ENCODE results near the gene ZNF683.
"Not testable (repeated sequence)": the region's sequence is repeated elsewhere in the genome, so short reads cannot be mapped to it uniquely, and the experiment has no call there.

ZNF683 gene

DNA sequence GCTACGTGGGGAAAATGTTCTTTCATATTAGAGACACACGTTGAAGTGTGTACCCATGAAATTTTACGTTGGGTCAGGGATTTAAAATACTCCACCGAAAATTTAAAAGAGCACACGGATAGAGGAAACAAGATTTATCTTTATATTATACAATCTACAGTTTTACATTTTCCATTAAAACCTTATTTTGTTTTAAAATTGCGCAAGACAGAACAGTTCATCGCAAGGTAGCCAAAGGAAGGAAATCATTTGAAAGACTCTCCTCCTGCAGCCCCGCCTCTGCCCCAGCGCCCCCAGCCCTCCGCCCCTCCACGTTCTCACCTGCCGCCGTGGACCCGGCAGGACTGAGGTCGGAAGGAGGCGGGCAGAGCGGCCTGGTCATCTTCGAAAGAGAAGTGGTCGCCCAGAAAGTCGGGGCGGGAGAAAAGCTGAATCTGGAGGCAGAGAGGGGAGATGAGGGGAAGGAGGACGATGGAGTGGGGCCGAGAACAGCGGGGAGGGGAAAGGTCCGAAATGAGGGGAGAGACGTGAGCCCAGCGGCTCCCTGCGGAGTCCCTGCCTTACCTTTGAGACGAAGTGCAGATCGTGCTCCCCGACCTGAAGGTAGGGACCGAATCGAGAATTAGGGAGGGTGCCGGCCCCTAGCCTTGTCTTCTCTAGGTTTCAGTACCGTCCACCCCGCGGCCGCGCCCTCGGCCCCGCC, 36.6 kb downstream of the ZNF683 start:
- DNase-seq = no peak

DNA sequence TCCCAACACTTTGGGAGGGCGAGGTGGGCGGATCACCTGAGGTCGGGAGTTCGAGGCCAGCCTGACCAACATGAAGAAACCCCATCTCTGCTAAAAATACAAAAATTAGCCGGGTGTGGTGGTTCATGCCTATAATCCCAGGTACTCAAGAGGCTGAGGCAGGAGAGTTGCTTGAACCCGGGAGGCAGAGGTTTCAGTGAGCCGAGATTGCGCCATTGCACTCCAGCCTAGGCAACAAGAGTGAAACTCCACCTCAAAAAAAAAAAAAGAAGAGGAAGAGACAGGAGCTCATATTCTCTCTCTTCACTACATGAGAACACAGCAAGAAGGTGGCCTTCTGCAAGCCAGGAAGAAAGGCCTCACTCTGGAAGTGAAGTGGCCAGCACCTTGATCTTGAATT, 39.2 kb downstream of the ZNF683 start:
- not testable (repeated sequence) for DNase-seq

DNA sequence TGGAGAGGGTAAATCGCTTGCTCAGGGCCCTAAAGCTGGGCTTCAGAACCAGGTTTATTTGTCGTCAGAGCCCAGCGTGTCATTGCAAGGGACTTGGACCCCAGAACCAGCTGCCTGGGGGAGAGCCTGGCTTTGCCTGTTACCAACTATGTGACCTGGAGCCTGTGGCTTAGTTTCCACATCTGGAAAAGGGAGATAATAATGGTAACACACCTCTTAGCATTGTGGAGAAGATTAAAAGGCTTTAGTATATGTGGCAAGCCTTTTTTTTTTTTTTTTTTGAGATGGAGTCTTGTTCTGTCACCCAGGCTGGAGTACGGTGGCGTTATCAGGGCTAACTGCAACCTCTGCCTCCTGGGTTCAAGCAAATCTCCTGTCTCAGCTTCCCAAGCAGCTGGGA, 42.3 kb downstream of the ZNF683 start:
- no peak for DNase-seq

DNA sequence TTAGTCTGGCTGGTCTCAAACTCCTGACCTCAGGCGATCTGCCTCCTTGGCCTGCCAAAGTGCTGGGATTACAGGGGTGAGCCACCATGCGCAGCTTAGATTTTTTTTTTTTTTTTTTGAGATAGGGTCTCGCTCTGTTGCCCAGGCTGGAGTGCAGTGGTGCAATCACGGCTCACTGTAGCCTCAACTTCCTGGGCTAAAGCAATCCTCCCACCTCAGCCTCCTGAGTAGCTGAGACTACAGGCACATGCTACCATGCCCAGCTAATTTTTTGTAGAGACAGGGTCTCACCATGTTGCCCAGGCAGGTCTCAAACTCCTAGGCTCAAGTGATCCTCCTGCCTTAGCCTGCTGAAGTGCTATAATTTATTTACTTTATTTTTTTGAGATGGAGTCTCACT, 43.2 kb downstream of the ZNF683 start:
- not testable (repeated sequence) for DNase-seq

DNA sequence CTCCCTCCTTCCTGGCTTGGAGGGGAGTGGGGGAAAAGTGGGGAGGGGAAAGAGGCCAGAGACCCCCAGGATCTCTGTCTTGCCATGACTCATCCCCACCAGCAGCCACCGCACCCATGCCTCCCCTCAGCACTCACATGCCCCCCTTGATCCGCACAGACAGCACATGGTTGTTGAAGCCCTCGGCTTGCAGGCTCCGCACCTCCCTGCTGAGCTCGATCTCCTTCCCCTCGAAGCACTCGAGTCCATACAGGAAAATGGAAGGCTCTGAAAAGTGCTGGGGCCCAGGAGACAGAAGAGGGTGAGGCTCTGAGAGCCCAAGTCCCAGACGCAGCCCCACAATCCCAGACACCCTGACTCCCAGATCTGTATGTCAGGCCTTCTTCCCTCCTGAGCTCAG, 44.0 kb downstream of the ZNF683 start:
- DNase-seq = no peak

DNA sequence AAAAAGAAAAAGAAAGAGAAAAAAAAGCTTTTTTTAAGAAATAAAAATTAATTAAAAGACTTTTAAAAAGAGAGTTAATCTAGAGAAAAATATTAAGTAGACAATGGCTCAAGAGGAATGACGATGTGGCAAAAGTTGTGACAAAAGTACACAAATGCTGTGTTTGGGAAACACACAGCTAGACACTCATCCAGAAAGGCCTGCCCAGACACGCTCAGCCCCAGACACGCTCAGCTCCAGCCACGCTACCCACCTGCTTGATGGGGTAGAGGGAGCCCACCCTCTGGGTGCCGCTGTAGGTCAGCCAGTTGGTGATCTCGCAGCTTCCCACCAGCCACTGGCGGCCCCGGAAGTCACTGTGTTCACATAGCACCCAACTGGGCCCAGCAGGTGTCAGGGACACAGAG, 44.6 kb downstream of the ZNF683 start:
- no peak for DNase-seq

DNA sequence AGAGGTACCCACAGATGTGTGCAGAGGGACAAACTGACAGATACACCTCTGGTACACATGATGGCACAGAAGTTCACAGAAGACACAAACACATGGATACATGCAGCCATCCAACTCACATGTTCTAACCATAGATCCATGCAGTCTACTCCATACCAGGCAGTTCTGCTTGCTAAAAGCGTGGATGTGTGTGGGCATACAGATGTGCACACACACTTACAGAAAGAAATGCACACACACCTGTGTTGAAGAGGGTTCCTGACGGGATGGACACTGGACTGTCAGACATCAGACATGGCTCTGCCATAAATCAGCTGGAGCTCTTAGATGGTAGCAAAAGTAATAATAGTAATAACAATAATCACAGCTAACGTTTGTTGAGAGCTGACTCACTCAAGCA, 48.0 kb downstream of the ZNF683 start:
- DNase-seq = no peak

DNA sequence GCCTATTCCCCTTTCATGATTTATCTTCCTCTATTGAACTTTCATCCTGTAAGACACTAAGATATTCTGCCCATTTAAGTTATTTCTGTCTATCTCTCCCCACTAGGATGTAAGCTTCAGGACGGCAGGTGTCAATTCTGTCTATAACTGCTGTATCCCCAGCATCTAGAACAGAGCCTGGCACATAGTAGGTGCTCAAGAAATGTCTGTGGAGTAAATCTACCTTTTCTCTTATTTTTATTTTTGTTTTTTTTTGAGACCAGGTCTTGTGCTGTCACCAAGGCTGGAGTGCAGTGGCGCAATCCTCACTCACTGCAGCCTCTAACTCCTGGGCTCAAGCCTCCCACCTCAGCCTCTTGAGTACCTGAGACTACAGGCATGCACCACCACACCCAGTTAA, 49.2 kb downstream of the ZNF683 start:
- DNase-seq = no peak

DNA sequence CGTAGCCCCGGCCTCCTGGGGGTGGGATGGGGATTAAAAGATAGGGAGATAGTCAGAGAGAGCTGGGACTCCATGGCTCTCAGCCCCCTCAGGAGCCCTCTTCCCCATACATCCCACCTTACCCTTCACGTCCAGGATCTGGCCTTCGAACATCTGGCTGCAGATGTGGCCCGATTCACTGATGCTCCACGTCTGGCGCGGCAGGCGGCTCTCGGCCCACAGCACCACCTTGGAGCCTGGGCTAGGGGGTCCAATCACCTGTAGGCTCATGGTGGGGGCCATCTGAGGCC, 50.6 kb downstream of the ZNF683 start:
- no peak for DNase-seq

DNA sequence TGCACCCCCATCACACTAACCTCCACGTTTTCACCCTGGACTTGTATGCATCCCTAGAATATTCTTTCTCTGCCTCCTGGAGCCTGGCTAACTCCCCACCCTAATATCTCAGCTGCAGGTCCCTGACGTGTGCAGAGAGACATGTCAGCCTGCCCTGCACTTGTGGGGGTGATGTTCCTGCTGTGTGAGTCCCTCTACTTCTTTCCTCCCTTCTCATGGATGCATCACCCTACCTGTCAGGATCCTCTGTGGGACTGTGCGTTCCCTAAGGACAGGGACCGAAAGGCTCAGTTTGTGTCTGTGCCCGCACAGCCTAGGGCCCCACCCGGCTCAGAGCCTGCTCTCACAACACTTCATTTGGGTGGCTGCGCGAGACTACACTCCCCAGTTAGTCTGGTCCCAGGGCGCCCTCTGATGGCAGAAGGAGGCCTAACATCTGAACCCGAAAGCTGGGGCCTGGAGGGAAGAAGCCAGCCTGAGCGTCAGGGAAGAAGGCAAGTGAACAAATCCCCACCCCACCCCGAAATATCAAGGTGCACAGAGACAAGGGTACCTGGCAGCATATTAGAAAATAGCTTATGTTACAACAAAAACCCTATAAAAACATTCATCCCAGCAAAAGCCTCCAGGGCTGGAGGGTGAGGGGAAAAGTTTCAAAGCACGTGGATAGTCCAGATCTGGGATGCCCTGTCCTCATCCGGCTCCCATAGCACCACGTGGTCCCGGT, 51.1 kb downstream of the ZNF683 start:
- DNase-seq = peak; percentile 97

DNA sequence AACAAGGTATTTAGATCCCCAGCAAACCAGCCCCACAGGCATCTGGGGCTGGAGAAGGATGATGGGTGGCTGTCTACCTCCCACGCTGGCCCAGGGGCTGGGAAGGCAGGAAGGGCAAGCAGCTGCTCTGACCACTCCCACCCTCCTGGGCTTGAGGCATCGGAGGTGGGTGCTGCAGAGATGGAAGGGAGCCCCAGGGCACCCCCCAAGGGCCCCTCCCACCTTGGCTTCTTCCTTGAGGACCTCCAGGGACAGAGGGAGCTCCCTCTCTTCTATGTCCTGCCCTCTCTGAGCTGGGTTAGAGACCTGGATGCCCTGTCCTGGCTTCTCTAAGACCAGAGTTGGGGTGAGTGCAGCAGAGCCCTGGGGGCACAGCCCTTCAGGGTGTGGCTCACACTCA, 51.7 kb downstream of the ZNF683 start:
- no peak for DNase-seq

DNA sequence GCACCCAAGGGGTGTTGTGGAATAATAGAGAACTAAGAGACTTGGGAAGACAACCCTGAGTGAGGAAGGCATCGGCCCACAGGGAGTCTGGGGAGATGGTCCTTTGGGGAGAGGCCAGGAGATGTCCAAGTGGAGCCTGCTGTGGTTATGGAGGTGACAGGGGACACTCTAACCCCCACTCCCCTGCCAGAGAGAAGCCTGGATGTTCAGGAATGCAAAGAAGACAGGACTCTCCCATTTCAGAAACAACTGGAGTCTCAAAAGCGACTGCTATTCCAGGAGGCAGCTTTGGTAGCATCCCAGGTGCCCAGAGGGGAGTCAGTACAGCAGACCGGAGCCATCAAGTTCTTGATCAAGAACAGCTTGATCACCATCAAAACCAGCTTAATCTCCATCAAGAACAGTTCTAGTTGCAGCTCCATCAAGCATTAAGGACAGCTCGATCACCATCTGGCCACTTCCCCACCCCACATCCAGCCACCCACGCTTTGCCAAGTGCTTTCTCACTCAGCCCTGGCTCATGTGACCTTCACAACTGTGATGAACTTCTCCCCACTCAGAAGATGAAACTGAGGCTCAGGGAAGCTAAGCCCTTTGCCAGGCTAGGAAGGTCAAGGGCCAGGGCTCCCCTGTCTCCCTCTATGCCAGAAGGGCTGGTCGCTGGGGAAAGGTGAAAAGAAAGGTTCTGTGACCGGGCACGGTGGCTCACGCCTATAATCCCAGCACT, 54.0 kb downstream of the ZNF683 start:
- DNase-seq = peak; percentile 58

DNA sequence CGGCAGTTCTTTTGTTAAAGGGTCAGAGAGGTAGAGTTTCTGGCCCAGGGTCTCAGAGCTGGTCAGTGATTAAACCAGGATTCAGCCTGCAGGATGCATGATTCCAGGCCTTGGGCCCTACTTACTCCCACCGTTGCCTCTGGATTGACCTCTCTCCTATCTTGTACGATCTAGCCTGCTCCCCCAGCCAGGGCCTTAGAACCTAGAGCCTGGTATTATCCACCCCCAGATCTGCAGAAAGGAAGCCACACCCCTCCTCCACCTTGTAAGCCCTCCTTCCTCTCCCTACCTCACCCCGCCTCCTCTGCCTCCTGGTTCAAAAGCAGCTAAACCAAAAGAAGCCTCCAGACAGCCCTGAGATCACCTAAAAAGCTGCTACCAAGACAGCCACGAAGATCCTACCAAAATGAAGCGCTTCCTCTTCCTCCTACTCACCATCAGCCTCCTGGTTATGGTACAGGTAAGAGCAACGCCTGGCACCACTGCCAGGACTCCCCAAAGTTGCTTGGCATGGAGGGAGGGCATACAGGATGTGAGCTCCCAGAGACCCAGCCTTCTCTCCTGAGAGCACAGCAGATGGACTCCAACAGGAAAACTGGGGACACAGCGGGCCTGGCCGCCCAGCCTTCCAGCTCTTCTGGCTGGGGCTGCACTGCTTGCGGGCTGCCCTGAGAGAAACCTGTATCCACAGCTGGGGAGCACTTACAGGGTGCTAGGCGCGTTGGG, 54.8 kb downstream of the ZNF683 start, which contains the start of gene CD52:
Gene CD52, plus strand, starts transcription at position 347 of the 726 bp plus-strand sequence. Its CDS starts 60 bp downstream, at position 407.
- DNase-seq = peak; percentile 79

DNA sequence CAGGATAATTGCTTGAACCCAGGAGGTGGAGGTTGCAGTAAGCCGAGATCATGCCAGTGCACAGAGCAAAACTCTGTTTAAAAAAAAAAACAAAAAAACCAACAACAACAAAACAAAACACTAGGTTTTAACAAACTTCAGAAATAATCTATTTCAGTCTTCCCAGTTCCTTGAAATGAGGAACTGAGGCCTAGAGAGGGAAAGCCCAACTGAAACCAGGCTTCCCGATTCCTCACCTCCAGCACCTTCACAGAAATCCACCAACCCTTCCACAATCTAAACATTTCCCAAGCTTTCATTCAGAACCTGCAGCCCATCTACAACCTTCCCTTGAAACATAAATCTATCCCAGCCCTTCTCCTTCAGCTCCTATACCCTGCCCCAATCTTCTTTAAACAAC, 55.4 kb downstream of the ZNF683 start:
- DNase-seq = no peak

DNA sequence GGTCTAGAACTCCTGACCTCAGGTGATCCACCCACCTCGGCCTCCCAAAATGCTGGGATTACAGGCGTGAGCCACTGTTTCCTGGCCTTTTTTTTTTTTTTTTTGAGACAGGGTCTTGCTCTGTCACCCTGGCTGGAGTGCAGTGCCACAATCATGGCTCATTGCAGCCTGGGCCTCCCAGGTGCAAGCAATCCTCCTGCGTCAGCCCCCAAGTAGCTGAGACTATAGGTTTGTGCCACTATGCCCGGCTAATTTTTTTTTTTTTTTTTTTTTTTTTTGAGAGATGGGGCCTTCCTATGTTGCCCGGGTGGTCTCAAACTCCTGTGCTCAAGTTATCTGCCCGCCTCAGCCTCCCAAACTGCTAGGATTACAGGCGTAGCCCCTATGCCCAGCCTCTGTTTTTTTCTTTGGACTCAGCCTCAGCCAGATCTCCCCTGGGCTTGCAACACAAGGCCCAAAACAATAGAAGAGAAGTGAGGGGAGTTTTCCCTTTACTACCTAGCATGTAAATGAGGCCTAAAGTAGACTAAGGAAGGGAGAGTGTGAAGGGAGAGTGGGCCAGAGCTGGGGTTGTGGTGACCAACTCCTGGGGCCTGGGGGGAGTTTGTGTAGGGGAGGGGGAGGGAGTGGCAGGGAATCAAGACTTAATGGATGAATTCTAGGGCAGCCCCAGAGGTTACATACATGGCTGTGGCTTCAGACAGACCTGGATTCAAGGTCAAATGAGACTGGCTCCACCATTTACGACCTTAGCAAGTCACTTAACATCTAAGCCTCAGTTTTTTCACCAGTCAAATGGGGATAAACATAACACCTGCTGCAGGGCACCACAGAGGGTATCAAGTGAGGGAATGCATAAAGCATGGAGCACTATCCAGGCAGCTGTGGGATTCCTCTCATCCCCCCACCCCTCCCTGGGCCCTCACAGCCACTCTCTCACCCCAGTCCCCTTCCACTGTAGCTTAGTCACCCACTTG, 56.4 kb downstream of the ZNF683 start:
- DNase-seq = no peak

DNA sequence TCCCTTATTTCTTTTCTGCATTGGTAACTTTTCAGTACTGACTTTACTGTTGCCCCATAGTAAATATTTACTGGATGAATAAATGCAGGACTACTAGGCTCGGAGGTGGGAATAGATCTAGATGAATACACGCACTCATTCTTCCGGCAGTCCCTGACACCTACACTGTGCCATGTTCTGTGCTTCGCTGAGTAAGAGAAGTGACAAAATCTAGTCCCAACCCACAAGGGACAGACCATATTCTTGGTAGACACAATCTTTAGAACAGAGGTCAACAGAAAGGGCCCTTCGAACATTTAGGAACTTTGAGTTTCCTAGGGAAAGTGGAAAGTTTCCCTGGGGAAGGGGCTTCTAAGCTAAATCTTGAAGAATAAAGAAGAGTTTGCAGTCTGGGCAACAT, 58.0 kb downstream of the ZNF683 start:
- DNase-seq = no peak

Data from stimulated activated CD4-positive, alpha-beta T cell treated with anti-CD3 and anti-CD28 coated beads, Interleukin-4, amount 100 ng/mL, for 24 hours (primary cell).